IMR-90 (cell line): ENCODE measurements around the gene KDR. TPM values are rescaled to one million over a fixed set of nuclear protein-coding genes. Genes with fewer than 3 reads are reported as not detected.

Source experiments
- ATAC-seq: fragments of 200-7000 bp; cut with Tn5 transposase; 2 replicates; pipeline ENCODE4 v1.9.1; 2020; ENCODE audit warnings: low read depth, mild to moderate bottlenecking, moderate library complexity
- BruUV-seq: library from RNA; stranded (reverse); fragments of 400-500 nt; replicated peaks from 2 replicates; lab custom pipeline; 2021; lab: Mats Ljungman, UMichigan
- CTCF ChIA-PET: fragments of 300-600 bp; formaldehyde crosslinking; extraction: SDS; loops from one replicate; lab custom pipeline; 2021; ENCODE audit warnings: antibody characterized with exemption; lab: Yijun Ruan, JAX
- POLR2A ChIA-PET: fragments of 300-600 bp; sonication (Branson Sonifier 250); formaldehyde crosslinking; loops from one replicate; lab custom pipeline; 2022; ENCODE audit warnings: antibody characterized with exemption; ENCODE audit not compliant: unreplicated experiment; lab: Charles Lee
- DNase-seq: peaks from one replicate; pipeline ENCODE4 v3.0.0; 2013
- H2AFZ ChIP-seq: replicated peaks from 2 replicates; pipeline ENCODE3; 2013; ENCODE audit warnings: low read length, mild to moderate bottlenecking; ENCODE audit not compliant: poor library complexity
- H2AK5ac ChIP-seq: 2 replicates; pipeline ENCODE4 v1.6.1; 2013; ENCODE audit warnings: low read depth, low read length, inconsistent platforms
- H2AK9ac ChIP-seq: replicated peaks from 2 replicates; pipeline ENCODE3; 2013; ENCODE audit warnings: mild to moderate bottlenecking, low read depth, low read length, moderate library complexity; ENCODE audit not compliant: poor library complexity
- H2BK120ac ChIP-seq: 2 replicates; pipeline ENCODE4 v1.6.1; 2013; ENCODE audit warnings: low read depth, low read length, inconsistent platforms
- H2BK15ac ChIP-seq: 3 replicates; pipeline ENCODE4 v1.6.1; 2013; ENCODE audit warnings: low read depth, low read length, inconsistent platforms
- H2BK20ac ChIP-seq: 2 replicates; pipeline ENCODE4 v1.6.1; 2013; ENCODE audit warnings: low read depth, mild to moderate bottlenecking, inconsistent platforms, low read length, moderate library complexity
- H2BK5ac ChIP-seq: 2 replicates; pipeline ENCODE4 v1.6.1; 2013; ENCODE audit warnings: mild to moderate bottlenecking, low read depth, low read length, inconsistent platforms; ENCODE audit not compliant: poor library complexity, severe bottlenecking
- H3K14ac ChIP-seq: replicated peaks from 2 replicates; pipeline ENCODE4 v1.6.1; 2013; ENCODE audit warnings: low read depth, low read length, inconsistent platforms
- H3K18ac ChIP-seq: 2 replicates; pipeline ENCODE4 v1.6.1; 2013; ENCODE audit warnings: low read depth, low read length, control low read depth
- H3K23ac ChIP-seq: 2 replicates; pipeline ENCODE4 v1.6.1; 2013; ENCODE audit warnings: low read depth, low read length, inconsistent platforms
- H3K27ac ChIP-seq: 2 replicates; pipeline ENCODE4 v1.5.1; 2013; ENCODE audit warnings: mild to moderate bottlenecking, control low read depth, low read length; ENCODE audit not compliant: insufficient read depth
- H3K27me3 ChIP-seq: 2 replicates; pipeline ENCODE4 v1.6.1; 2013; ENCODE audit warnings: low read length; ENCODE audit not compliant: control insufficient read depth, insufficient read depth
- H3K36me3 ChIP-seq: 2 replicates; pipeline ENCODE4 v1.6.1; 2013; ENCODE audit warnings: low read length, mixed read lengths; ENCODE audit not compliant: control insufficient read depth, insufficient read depth
- H3K4ac ChIP-seq: 2 replicates; pipeline ENCODE4 v1.6.1; 2013; ENCODE audit warnings: low read depth, low read length, inconsistent platforms
- H3K4me1 ChIP-seq: 2 replicates; pipeline ENCODE4 v1.6.1; 2013; ENCODE audit warnings: low read length, mixed read lengths; ENCODE audit not compliant: control insufficient read depth, insufficient read depth
- H3K4me2 ChIP-seq: 2 replicates; pipeline ENCODE4 v1.6.1; 2013; ENCODE audit warnings: low read depth, mild to moderate bottlenecking, control low read depth, low read length, moderate library complexity
- H3K4me3 ChIP-seq: 2 replicates; pipeline ENCODE4 v1.5.1; 2013; ENCODE audit warnings: low read depth, mild to moderate bottlenecking, control low read depth, low read length, moderate library complexity; ENCODE audit not compliant: insufficient read depth
- H3K56ac ChIP-seq: 2 replicates; pipeline ENCODE4 v1.6.1; 2013; ENCODE audit warnings: low read length, inconsistent platforms; ENCODE audit not compliant: insufficient read depth; ENCODE audit errors: extremely low read depth
- H3K79me1 ChIP-seq, 2 experiments: 2 replicates each; pipeline ENCODE4 v1.6.1; 2013; ENCODE audit warnings: low read length in 2 of 2, inconsistent platforms in 1 of 2, low read depth in 1 of 2
- H3K9ac ChIP-seq: 2 replicates; pipeline ENCODE4 v1.6.1; 2013; ENCODE audit warnings: low read depth, low read length, control low read depth
- H3K9me1 ChIP-seq: 2 replicates; pipeline ENCODE4 v1.6.1; 2013; ENCODE audit warnings: low read length, inconsistent platforms; ENCODE audit not compliant: insufficient read depth
- H3K9me3 ChIP-seq: 2 replicates; pipeline ENCODE4 v1.6.1; 2013; ENCODE audit warnings: low read length; ENCODE audit not compliant: control insufficient read depth, insufficient read depth
- H4K20me1 ChIP-seq: 2 replicates; pipeline ENCODE4 v1.6.1; 2013; ENCODE audit warnings: low read length, inconsistent platforms; ENCODE audit not compliant: insufficient read depth
- H4K5ac ChIP-seq: 2 replicates; pipeline ENCODE4 v1.6.1; 2013; ENCODE audit warnings: mild to moderate bottlenecking, low read depth, low read length, control low read depth
- H4K8ac ChIP-seq, 2 experiments: 2 replicates each; pipeline ENCODE4 v1.6.1; 2013; ENCODE audit warnings: low read depth in 2 of 2, low read length in 2 of 2, control low read depth in 1 of 2, inconsistent platforms in 1 of 2
- H4K91ac ChIP-seq: 2 replicates; pipeline ENCODE4 v1.6.1; 2013; ENCODE audit warnings: low read depth, low read length, inconsistent platforms; ENCODE audit not compliant: insufficient read depth
- MXI1 ChIP-seq: IDR thresholded peaks from 2 replicates; pipeline ENCODE4 v1.6.1; 2012; ENCODE audit warnings: low read depth, mild to moderate bottlenecking, low read length, moderate library complexity, borderline replicate concordance
- SMC3 ChIP-seq: fragments of 150-350 bp; IDR thresholded peaks from 2 replicates; pipeline ENCODE4 v1.6.1; 2016; ENCODE audit warnings: low read depth, mild to moderate bottlenecking, antibody characterized with exemption, low read length, moderate library complexity
- WGBS, 2 experiments: methylation state at CpG; one replicate each; pipeline versions ENCODE4 v1.1.5 to v1.1.7; 2013; ENCODE audit warnings: missing lambda C conversion rate in 2 of 2; ENCODE audit not compliant: insufficient read length in 1 of 2; ENCODE audit errors: extremely low coverage in 2 of 2; 5-methylcytosine and 5-hydroxymethylcytosine counted together
- dilution Hi-C: fragments of 300-500 bp; cut with HindIII; formaldehyde crosslinking; loops from one replicate; pipeline ENCODE4 v1.14.3; 2018; ENCODE audit warnings: low sequenced_read_pairs; ENCODE audit not compliant: unreplicated experiment
- in situ Hi-C: fragments of 300-500 bp; cut with MboI; formaldehyde crosslinking; loops from 3 replicates; pipeline ENCODE4 v1.14.3; 2019; ENCODE audit warnings: low sequenced_read_pairs, inconsistent platforms, mixed read lengths
- intact Hi-C: fragments of 100-400 bp; cut with micrococcal nuclease; formaldehyde crosslinking; loops from 2 replicates; pipeline ENCODE4 v1.10.0; 2022
- polyA plus RNA-seq, 3 experiments: library from polyadenylated mRNA; depleted of rRNA; stranded (reverse); fragments of >200 nt; gene quantifications; 2 replicates each; pipeline ENCODE4 v1.2.3, GENCODE V29; 2012; ENCODE audit warnings: low replicate concordance in 1 of 3
- total RNA-seq: library from RNA; depleted of rRNA; stranded (reverse); fragments of >200 nt; gene quantifications from 2 replicates; pipeline ENCODE4 v1.2.3, GENCODE V29; 2012
- TF ChIP-seq, protein P1 (sequence below): fragments of 150-350 bp; IDR thresholded peaks from 2 replicates; pipeline ENCODE4 v1.6.1; 2016; ENCODE audit warnings: low read depth, mild to moderate bottlenecking, low read length, moderate library complexity, borderline replicate concordance

KDR gene
- total and polyA plus RNA-seq, 2 of the 4 experiments (the other 2 are of a cell fraction): not detected

DNA sequence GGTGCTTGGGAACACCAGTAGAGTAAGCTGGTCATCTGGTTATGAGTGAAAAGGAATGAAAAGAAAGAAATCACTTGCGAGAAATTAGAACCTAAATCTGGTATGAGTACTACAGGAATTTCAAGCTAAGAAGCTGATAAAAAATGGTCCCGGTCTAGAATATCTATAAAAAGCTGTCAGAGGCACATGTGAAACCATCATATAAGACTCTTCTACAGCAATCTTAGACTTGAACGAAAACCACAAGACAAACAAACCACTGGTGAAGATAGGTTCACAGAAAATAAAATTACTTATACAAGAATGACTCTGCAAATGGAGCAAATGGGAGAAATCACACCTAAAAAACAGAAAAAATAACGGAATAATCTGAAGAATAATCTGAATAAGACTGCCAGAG lies 69.9 kb downstream of the KDR start:
- no peak overlapping the region for H2AK9ac ChIP-seq
- DNase-seq (no peak), ATAC-seq (no peak)
- H2BK5ac ChIP-seq: no peak overlapping the region
- no peak overlapping the region for H2AK5ac ChIP-seq
- no TSS peak for BruUV-seq
- WGBS, 2 experiments: no CpG with 5 or more reads among the region's 4 CpGs
- no peak overlapping the region for H3K14ac ChIP-seq
- no peak overlapping the region for H3K9ac ChIP-seq
- H3K9me1 ChIP-seq: no peaks in the 10 kb centered on the region
- H3K4me1 ChIP-seq: no peaks in the 10 kb centered on the region
- H3K4ac ChIP-seq: no peak overlapping the region
- no peak overlapping the region for H3K27ac ChIP-seq
- H3K9me3 ChIP-seq: no peaks in the 10 kb centered on the region
- H3K4me2 ChIP-seq: no peak overlapping the region
- H2BK20ac ChIP-seq: no peak overlapping the region
- dilution Hi-C loops (no loop called here), intact Hi-C loops (no loop called here), in situ Hi-C loops (no loop called here)
- no peak overlapping the region for H3K18ac ChIP-seq
- no peaks in the 10 kb centered on the region for H3K79me1 ChIP-seq
- ChIA-PET POLR2A (no interaction called here), CTCF (no interaction called here)
- no peak overlapping the region for H3K4me3 ChIP-seq
- H3K27me3 ChIP-seq: no peaks in the 10 kb centered on the region
- no peak overlapping the region for H4K8ac ChIP-seq
- no peaks in the 10 kb centered on the region for H4K20me1 ChIP-seq
- H4K5ac ChIP-seq: no peak overlapping the region
- H3K36me3 ChIP-seq: no peaks in the 10 kb centered on the region
- no peak overlapping the region for H3K23ac ChIP-seq
- H2AFZ ChIP-seq: no peak overlapping the region
- H2BK120ac ChIP-seq: no peak overlapping the region
- TF ChIP-seq, protein P1, sequence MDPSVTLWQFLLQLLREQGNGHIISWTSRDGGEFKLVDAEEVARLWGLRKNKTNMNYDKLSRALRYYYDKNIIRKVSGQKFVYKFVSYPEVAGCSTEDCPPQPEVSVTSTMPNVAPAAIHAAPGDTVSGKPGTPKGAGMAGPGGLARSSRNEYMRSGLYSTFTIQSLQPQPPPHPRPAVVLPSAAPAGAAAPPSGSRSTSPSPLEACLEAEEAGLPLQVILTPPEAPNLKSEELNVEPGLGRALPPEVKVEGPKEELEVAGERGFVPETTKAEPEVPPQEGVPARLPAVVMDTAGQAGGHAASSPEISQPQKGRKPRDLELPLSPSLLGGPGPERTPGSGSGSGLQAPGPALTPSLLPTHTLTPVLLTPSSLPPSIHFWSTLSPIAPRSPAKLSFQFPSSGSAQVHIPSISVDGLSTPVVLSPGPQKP: no peak
- no peak for TF ChIP-seq MXI1
- no peak for TF ChIP-seq SMC3
- H2BK15ac ChIP-seq: no peak overlapping the region
- no peak overlapping the region for H3K56ac ChIP-seq
- H4K91ac ChIP-seq: no peak overlapping the region
